Right lung (tissue), 5 donors: ENCODE results near the gene ART3. TPM values are rescaled to one million over a fixed set of nuclear protein-coding genes. Genes with fewer than 3 reads are reported as not detected.
A peak's percentile ranks its signal among the peaks of the same experiment; 100 is the strongest.

Experiments
- DNase-seq, 2 donors: peaks; one replicate each; pipeline ENCODE4 v3.0.0-alpha.2; 2013
- polyA plus RNA-seq, 5 donors: library from polyadenylated mRNA; unstranded; fragments of 120-200 nt; gene quantifications; one replicate each; pipeline versions ENCODE4 v1.2.1 to v1.2.3, GENCODE V29; 2013; ENCODE audit warnings: inconsistent platforms in 1 of 5, low replicate concordance in 1 of 5; ENCODE audit not compliant: insufficient read length in 5 of 5, insufficient read depth in 1 of 5

The ART3 gene
- polyA plus RNA-seq, 5 donors: 0.35 to 3.9 (median 0.46) TPM

- no peak for DNase-seq
Measured at GRCh38 chr4:76144546-76144945, 70.0 kb downstream of the ART3 start.

GRCh38 chr4:76147454-76148141, 73.1 kb downstream of the ART3 start:
- peak; percentile 44 to 45 for DNase-seq

- DNase-seq: peak; percentile 93 to 94
Measured at GRCh38 chr4:76148142-76148865, 73.8 kb downstream of the ART3 start, which contains the start of gene NUP54. Gene NUP54 (minus strand): TSS chr4:76148397. CDS start chr4:76148374, 23 bp downstream.

- DNase-seq: no peak
Measured at GRCh38 chr4:76153356-76153755, 78.8 kb downstream of the ART3 start.

GRCh38 chr4:76155979-76156378, 81.5 kb downstream of the ART3 start:
- no peak for DNase-seq

- no peak for DNase-seq
Measured at GRCh38 chr4:76156635-76157034, 82.1 kb downstream of the ART3 start.

GRCh38 chr4:76160355-76160754, 85.8 kb downstream of the ART3 start:
- DNase-seq: no peak

Other genes starting within 250 kb of the ART3 start
- gene PPEF2, start 172.3 kb upstream of the ART3 start, polyA plus RNA-seq: under 1 TPM; 0.04 to 0.50 (median 0.09) TPM
- gene NAAA, start 133.7 kb upstream of the ART3 start, polyA plus RNA-seq: 10 to 100 TPM in 1 of 5 donors, 1 to 10 TPM in 4; 7.4 to 17.0 (median 9.7) TPM
- gene SDAD1, start 83.8 kb upstream of the ART3 start, polyA plus RNA-seq: 10 to 100 TPM; 29.7 to 39.7 (median 36.1) TPM
- 1 to 10 TPM in 2 of 5 donors, under 1 TPM in 3; 0.51 to 1.6 (median 0.85) TPM for gene CXCL9, start 67.2 kb upstream of the ART3 start, polyA plus RNA-seq
- 1 to 10 TPM in 4 of 5 donors, under 1 TPM in 1; 0.98 to 2.5 (median 1.8) TPM for gene CXCL10, start 51.2 kb upstream of the ART3 start, polyA plus RNA-seq
- gene CXCL11, start 38.6 kb upstream of the ART3 start, polyA plus RNA-seq: under 1 TPM in 4 of 5 donors, not detected in 1; 0.15 to 0.36 (median 0.21) TPM
- 100 to 1,000 TPM in 2 of 5 donors, 10 to 100 TPM in 3; 72.2 to 103 (median 94.0) TPM for gene NUP54, start 73.7 kb downstream of the ART3 start, polyA plus RNA-seq
- gene SCARB2, start 139.1 kb downstream of the ART3 start, polyA plus RNA-seq: 100 to 1,000 TPM; 193 to 266 (median 240) TPM
- gene FAM47E, start 177.0 kb downstream of the ART3 start, polyA plus RNA-seq: 1 to 10 TPM; 5.6 to 8.7 (median 6.4) TPM
- 1 to 10 TPM; 2.0 to 4.1 (median 2.6) TPM for gene STBD1, start 232.0 kb downstream of the ART3 start, polyA plus RNA-seq